ACHN (cell line): ENCODE data around the gene MTX1.
A peak's percentile ranks its signal among the peaks of the same experiment; 100 is the strongest.
"Not testable (repeated sequence)": the region's sequence is repeated elsewhere in the genome, so short reads cannot be mapped to it uniquely, and the experiment has no call there.

Experiments used
- DNase-seq: peaks from one replicate; pipeline ENCODE4 v3.0.0-alpha.2; 2015
- in situ Hi-C: cut with HindIII; loops from 2 replicates; pipeline ENCODE4 v1.10.0; 2017; ENCODE audit warnings: low sequenced_read_pairs, low pct_ligation_motif_present, low pct_unique_long_range_greater_than_20kb

Gene MTX1

GRCh38 chr1:155246796-155247195 is 38.3 kb downstream of the MTX1 start:
- in situ Hi-C loops, DNase-seq: not testable (repeated sequence)

- no peak for DNase-seq
- in situ Hi-C loops = no loop called here
These were observed 39.4 kb downstream of the MTX1 start for GRCh38 chr1:155247667-155248553.

GRCh38 chr1:155250246-155250632 is 41.7 kb downstream of the MTX1 start:
- in situ Hi-C loops = no loop called here
- no peak for DNase-seq

- DNase-seq = peak; percentile 92
- in situ Hi-C loops = no loop called here
These were observed 42.3 kb downstream of the MTX1 start for GRCh38 chr1:155250633-155251449.

GRCh38 chr1:155251566-155251965 is 43.1 kb downstream of the MTX1 start:
- in situ Hi-C loops = no loop called here
- DNase-seq = no peak

GRCh38 chr1:155253208-155253607 is 44.7 kb downstream of the MTX1 start:
- in situ Hi-C loops = no loop called here
- DNase-seq = no peak

- in situ Hi-C loops = no loop called here
- DNase-seq = no peak
These were observed 45.3 kb downstream of the MTX1 start for GRCh38 chr1:155253797-155254196.

GRCh38 chr1:155254228-155254713 is 45.8 kb downstream of the MTX1 start:
- DNase-seq = no peak
- in situ Hi-C loops = no loop called here

GRCh38 chr1:155254714-155255242 is 46.3 kb downstream of the MTX1 start:
- DNase-seq = peak; percentile 41
- in situ Hi-C loops = no loop called here

- in situ Hi-C loops = no loop called here
- peak; percentile 86 for DNase-seq
These were observed 46.9 kb downstream of the MTX1 start, which contains the start of gene ENTREP3 for GRCh38 chr1:155255243-155256007. ENTREP3 (minus strand) TSS chr1:155255483; CDS start chr1:155254877, 606 bp downstream.

GRCh38 chr1:155256058-155256852 is 47.8 kb downstream of the MTX1 start:
- no peak for DNase-seq

GRCh38 chr1:155260276-155260675 is 51.8 kb downstream of the MTX1 start:
- no peak for DNase-seq
- in situ Hi-C loops = no loop called here

More at GRCh38 chr1:155256058-155256852, 47.8 kb downstream of the MTX1 start:
- in situ Hi-C loops = no loop called here

GRCh38 chr1:155261493-155261851 is 53.0 kb downstream of the MTX1 start:
- DNase-seq = no peak
- in situ Hi-C loops = no loop called here

- in situ Hi-C loops = no loop called here
- DNase-seq = peak; percentile 99
These were observed 53.6 kb downstream of the MTX1 start, which contains the start of gene SCAMP3 for GRCh38 chr1:155261852-155262673. SCAMP3 (minus strand) TSS chr1:155262360; CDS start chr1:155262151, 209 bp downstream.

GRCh38 chr1:155263067-155263466 is 54.6 kb downstream of the MTX1 start:
- in situ Hi-C loops = no loop called here

More at GRCh38 chr1:155263067-155263466, 54.6 kb downstream of the MTX1 start:
- DNase-seq = no peak
